Measurements from ENCODE around the gene SUMO3.

DNA sequence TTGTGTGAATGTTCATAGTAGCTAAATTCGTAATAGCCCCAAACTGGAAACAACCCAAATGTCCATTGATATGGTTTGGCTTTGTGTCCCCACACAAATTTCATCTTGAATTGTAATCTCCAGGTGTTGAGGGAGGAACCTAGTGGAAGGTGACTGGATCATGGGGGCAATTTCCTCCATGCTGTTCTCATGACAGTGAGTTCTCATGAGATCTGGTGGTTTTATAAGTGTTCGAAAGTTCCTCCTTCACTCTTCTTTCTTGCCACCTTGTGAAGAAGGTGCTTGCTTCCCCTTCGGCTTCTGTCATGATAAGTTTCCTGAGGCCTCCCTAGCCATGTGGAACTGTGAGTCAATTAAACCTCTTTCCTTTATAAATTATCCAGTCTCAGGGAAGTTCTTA lies 27.5 kb downstream of the SUMO3 start:
- TF ChIP-seq, protein P1, sequence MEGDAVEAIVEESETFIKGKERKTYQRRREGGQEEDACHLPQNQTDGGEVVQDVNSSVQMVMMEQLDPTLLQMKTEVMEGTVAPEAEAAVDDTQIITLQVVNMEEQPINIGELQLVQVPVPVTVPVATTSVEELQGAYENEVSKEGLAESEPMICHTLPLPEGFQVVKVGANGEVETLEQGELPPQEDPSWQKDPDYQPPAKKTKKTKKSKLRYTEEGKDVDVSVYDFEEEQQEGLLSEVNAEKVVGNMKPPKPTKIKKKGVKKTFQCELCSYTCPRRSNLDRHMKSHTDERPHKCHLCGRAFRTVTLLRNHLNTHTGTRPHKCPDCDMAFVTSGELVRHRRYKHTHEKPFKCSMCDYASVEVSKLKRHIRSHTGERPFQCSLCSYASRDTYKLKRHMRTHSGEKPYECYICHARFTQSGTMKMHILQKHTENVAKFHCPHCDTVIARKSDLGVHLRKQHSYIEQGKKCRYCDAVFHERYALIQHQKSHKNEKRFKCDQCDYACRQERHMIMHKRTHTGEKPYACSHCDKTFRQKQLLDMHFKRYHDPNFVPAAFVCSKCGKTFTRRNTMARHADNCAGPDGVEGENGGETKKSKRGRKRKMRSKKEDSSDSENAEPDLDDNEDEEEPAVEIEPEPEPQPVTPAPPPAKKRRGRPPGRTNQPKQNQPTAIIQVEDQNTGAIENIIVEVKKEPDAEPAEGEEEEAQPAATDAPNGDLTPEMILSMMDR (conservative IDR thresholded peaks at IDR 0.05; ENCODE audit: low read depth, low read length) = no peak
- TF ChIP-seq POLR2A (IDR thresholded peaks at IDR 0.05; ENCODE audit: low read depth, low read length) = no peak

Data from IMR-90 (cell line).